Measurements from ENCODE around the gene GMDS.

GMDS gene

GRCh38 chr6:1984346-1984994, 260.9 kb downstream of the GMDS start:
- H3K27me3 ChIP-seq (replicated peaks; ENCODE audit: control insufficient read depth, insufficient read depth, low read length): no peaks in the 10 kb centered on the region

GRCh38 chr6:1983850-1984249, 261.6 kb downstream of the GMDS start:
- Histone ChIP-seq H3K36me3 (ENCODE audit: control insufficient read depth, insufficient read depth, low read length) (no peaks in the 10 kb centered on the region), H3K27me3 (replicated peaks; ENCODE audit: control insufficient read depth, insufficient read depth, low read length) (no peaks in the 10 kb centered on the region), H3K4me3 (replicated peaks; ENCODE audit: low read depth, low read length) (no peak overlapping the region)
- TF ChIP-seq CTCF (IDR thresholded peaks at IDR 0.05; ENCODE audit: insufficient read depth, low read length, poor library complexity, severe bottlenecking): no peak
- DNase-seq (ENCODE audit: extremely low read depth, insufficient read length): no peak

More at GRCh38 chr6:1984346-1984994, 260.9 kb downstream of the GMDS start:
- no peak overlapping the region for H3K4me3 ChIP-seq (replicated peaks; ENCODE audit: low read depth, low read length)
- no peak for TF ChIP-seq CTCF (IDR thresholded peaks at IDR 0.05; ENCODE audit: insufficient read depth, low read length, poor library complexity, severe bottlenecking)
- DNase-seq (ENCODE audit: extremely low read depth, insufficient read length): no peak
- H3K36me3 ChIP-seq (ENCODE audit: control insufficient read depth, insufficient read depth, low read length): no peaks in the 10 kb centered on the region

DNA sequence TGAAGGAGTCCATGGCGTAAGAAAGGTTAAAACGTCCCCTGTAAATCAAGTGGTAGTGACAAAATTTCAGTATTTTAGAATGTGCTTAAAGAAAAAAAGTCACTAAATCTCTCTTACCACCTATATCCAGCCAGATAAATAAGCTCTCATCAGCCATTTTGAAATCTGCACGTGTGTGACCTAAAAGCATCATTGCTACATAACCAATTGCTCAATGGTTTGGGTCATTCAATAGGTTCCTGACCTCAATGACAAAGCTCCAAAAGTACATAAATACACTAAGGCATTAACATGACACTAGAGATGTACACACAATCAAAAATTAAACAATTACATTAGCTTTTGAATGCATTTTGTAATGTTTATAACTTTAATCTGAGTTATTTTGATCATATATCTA, 272.4 kb downstream of the GMDS start:
- DNase-seq (ENCODE audit: extremely low read depth, insufficient read length): no peak
- H3K27me3 ChIP-seq (replicated peaks; ENCODE audit: control insufficient read depth, insufficient read depth, low read length): no peaks in the 10 kb centered on the region
- TF ChIP-seq CTCF (IDR thresholded peaks at IDR 0.05; ENCODE audit: insufficient read depth, low read length, poor library complexity, severe bottlenecking): no peak
- H3K4me3 ChIP-seq (replicated peaks; ENCODE audit: low read depth, low read length): no peak overlapping the region
- H3K36me3 ChIP-seq (ENCODE audit: control insufficient read depth, insufficient read depth, low read length): no peaks in the 10 kb centered on the region

DNA sequence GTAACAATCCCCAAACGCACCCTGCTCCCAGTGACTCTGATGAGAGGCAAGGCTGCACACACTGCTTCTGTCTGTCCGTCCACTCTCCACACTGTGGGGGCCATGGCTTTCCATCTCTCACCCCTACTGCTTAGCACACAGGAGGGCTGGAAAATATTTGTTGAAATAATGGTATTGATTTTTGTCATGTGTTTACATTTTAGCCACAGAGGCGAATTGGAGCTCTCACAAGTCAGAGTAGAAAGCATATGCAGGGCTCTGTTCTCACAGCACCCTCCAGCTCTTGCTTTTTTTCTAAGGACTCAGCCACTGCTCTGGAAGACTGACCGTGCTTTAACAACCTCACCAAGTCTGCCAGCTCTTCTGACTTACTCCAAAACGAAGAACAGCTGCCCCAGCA, 273.8 kb downstream of the GMDS start:
- no peak for DNase-seq (ENCODE audit: extremely low read depth, insufficient read length)
- Histone ChIP-seq H3K4me3 (replicated peaks; ENCODE audit: low read depth, low read length) (no peak overlapping the region), H3K36me3 (ENCODE audit: control insufficient read depth, insufficient read depth, low read length) (no peaks in the 10 kb centered on the region), H3K27me3 (replicated peaks; ENCODE audit: control insufficient read depth, insufficient read depth, low read length) (no peaks in the 10 kb centered on the region)
- no peak for TF ChIP-seq CTCF (IDR thresholded peaks at IDR 0.05; ENCODE audit: insufficient read depth, low read length, poor library complexity, severe bottlenecking)

- Histone ChIP-seq H3K4me3 (replicated peaks; ENCODE audit: low read depth, low read length) (no peak overlapping the region), H3K27me3 (replicated peaks; ENCODE audit: control insufficient read depth, insufficient read depth, low read length) (no peaks in the 10 kb centered on the region), H3K36me3 (ENCODE audit: control insufficient read depth, insufficient read depth, low read length) (no peaks in the 10 kb centered on the region)
- no peak for TF ChIP-seq CTCF (IDR thresholded peaks at IDR 0.05; ENCODE audit: insufficient read depth, low read length, poor library complexity, severe bottlenecking)
- no peak for DNase-seq (ENCODE audit: extremely low read depth, insufficient read length)
These were observed 275.2 kb downstream of the GMDS start for GRCh38 chr6:1970151-1970561.

DNA sequence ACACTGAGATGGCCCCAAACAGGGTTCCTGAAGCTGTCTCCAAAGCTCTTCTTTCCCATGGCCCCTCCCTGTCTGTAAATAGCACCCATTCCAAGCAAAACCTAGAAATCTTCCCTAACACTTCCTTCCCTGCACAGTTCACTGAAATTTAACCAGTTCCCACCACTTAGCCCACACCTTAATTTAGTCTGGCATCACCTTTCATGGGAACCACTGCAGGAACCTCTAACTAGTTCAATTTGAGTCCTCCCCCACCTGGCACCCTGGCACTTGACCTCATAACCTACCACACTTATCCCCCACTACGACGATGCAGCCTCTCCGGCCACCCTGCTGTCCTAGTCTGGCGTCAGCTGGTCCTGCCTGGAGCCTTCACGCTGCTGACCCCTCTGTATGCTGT, 278.7 kb downstream of the GMDS start:
- no peak for DNase-seq (ENCODE audit: extremely low read depth, insufficient read length)
- TF ChIP-seq CTCF (IDR thresholded peaks at IDR 0.05; ENCODE audit: insufficient read depth, low read length, poor library complexity, severe bottlenecking): no peak
- Histone ChIP-seq H3K4me3 (replicated peaks; ENCODE audit: low read depth, low read length) (no peak overlapping the region), H3K27me3 (replicated peaks; ENCODE audit: control insufficient read depth, insufficient read depth, low read length) (no peaks in the 10 kb centered on the region), H3K36me3 (ENCODE audit: control insufficient read depth, insufficient read depth, low read length) (no peaks in the 10 kb centered on the region)
